GM18951 (cell line): ENCODE results near the gene TMEM169.

ENCODE experiments used
- POLR2A ChIP-seq: IDR thresholded peaks from 4 replicates; pipeline ENCODE4 v1.6.1; 2011; ENCODE audit warnings: mild to moderate bottlenecking; ENCODE audit not compliant: insufficient read length, insufficient read depth; ENCODE audit errors: extremely low read depth
- in situ Hi-C: fragments of 300-500 bp; cut with MboI; formaldehyde crosslinking; loops from one replicate; pipeline ENCODE4 v1.12.0; 2022; ENCODE audit warnings: low sequenced_read_pairs, mixed read lengths, inconsistent platforms; ENCODE audit not compliant: unreplicated experiment

Gene TMEM169

DNA sequence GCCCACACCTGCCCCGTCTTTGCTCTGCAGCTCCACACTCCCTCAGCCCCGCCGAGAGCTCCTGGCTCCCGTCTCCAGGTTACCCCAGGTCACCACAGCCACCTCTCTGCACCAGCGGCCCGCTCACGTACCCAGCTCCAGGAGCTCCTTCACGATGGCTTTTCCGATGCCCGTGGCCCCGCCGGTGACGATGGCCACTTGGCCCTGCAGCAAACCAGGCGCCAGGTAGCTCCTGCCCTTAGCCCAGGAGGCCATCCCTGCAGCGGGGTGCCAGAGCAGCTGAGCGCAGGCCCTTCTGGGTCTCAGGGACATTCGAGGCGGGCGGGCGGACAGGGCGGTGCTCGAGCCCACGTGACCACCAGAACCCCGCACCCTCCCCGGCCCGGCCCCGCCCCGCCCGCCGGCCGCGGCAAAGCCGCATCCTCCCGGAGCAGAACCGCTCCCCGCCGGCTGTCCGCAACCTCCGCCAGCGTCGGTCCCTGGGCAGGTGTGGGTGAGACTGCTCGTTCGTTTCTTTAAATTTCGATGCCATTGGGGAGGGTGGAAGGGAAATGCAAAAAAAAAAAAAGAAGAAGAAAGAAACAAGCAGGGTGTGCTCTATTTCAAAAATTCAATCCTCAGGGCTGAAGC is at the start of gene TMEM169, which contains the start of gene PECR:
TMEM169 (plus strand) TSS at position 433 of the 630 bp plus-strand sequence. CDS start 14,045 bp downstream, outside the sequence.
PECR (minus strand) TSS at position 323 of the 630 bp plus-strand sequence; CDS start at position 255, 68 bp downstream.
- in situ Hi-C loops, result no loop called here
- TF ChIP-seq POLR2A, result peak; percentile 87

DNA sequence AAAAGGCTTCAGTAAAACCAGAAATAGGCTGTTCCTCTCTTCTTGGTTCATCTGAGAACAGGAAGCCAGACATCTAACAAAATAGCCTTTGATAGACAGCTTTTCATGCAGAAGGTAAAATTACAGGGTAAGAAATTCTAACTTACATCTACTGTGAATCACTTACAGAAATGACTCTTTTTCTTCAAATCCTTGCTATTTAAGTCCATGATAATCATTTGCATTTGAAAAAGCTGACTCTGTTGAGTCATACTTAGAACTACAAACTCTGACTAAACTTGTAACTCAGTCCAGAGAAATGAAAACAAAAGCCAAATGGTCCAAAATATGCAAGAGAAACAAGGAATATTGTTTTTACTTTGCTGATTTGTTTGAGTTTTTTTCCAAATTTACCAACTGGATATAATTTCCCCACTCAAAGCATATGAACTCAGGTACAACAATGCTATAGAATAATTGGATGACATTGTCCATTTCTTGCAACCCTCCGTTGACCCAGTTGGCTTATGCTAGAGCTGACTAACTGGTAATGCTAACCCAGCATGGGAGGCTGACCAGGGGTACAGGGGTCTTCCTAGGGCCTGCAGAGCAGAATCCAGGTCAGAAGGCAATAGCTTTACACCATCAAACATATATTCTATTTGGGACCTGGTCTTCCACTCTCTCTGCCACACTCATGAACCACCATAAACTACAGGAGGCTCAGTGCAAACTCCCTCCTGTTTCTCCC is 49.6 kb upstream of the TMEM169 start:
- TF ChIP-seq POLR2A, result no peak
- in situ Hi-C loops, result no loop called here

GRCh38 chr2:216033403-216033802 is 48.3 kb upstream of the TMEM169 start:
- in situ Hi-C loops, result no loop called here

GRCh38 chr2:216034065-216034464 is 47.7 kb upstream of the TMEM169 start:
- TF ChIP-seq POLR2A, result no peak
- in situ Hi-C loops, result no loop called here

More at GRCh38 chr2:216033403-216033802, 48.3 kb upstream of the TMEM169 start:
- no peak for TF ChIP-seq POLR2A

GRCh38 chr2:216039918-216040317 is 41.8 kb upstream of the TMEM169 start:
- no peak for TF ChIP-seq POLR2A
- in situ Hi-C loops, result no loop called here

GRCh38 chr2:216041438-216041837 is 40.3 kb upstream of the TMEM169 start:
- in situ Hi-C loops, result no loop called here
- no peak for TF ChIP-seq POLR2A

GRCh38 chr2:216043949-216044348 is 37.8 kb upstream of the TMEM169 start:
- in situ Hi-C loops, result no loop called here
- TF ChIP-seq POLR2A, result no peak

- TF ChIP-seq POLR2A, result no peak
- in situ Hi-C loops, result no loop called here
Measured at GRCh38 chr2:216044883-216045486, 36.7 kb upstream of the TMEM169 start.

GRCh38 chr2:216047397-216047796 is 34.3 kb upstream of the TMEM169 start:
- in situ Hi-C loops, result no loop called here
- TF ChIP-seq POLR2A, result no peak

GRCh38 chr2:216049452-216049851 is 32.3 kb upstream of the TMEM169 start:
- TF ChIP-seq POLR2A, result no peak
- in situ Hi-C loops, result no loop called here

DNA sequence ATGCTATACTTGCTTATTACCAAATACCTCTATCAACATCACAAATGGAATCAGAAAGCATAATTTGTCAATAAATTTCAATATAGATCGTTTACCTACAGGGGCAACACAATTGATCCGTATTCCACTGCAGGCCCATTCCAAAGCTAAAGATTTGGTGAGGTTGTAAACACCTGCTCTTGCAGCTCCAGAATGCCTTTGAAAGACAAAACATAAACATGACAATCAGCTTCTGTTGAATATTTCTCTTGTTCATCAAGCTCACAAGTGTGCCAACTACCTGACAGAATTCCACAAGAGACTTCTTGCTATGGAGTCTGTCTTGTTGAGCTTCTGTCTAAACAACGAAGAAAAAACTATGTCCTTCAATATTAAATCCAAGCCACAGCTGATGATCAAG is 30.4 kb upstream of the TMEM169 start:
- TF ChIP-seq POLR2A, result no peak
- in situ Hi-C loops, result no loop called here

GRCh38 chr2:216052420-216052819 is 29.3 kb upstream of the TMEM169 start:
- in situ Hi-C loops, result no loop called here

DNA sequence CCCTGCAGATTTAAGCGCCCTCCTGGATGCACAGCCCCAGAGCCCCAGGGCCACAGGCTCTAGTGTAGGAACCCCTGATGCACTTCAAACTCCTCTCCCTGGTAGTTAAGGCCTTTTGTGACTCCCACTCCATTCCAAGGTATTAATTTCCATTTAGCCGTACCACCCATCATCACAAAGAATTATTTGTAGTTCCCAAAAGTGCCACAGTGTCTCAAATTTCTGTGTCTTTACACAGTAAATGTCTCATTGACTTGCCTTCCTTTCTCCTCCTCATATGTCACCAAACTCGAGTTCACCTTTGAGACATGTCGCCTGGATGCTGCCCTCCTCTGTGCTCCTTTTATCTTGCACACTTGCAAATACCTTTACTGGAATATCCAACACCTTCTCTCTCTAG is 26.0 kb upstream of the TMEM169 start:
- TF ChIP-seq POLR2A, result no peak
- in situ Hi-C loops, result no loop called here

More at GRCh38 chr2:216052420-216052819, 29.3 kb upstream of the TMEM169 start:
- TF ChIP-seq POLR2A, result no peak
